IPS-NIHi11 (cell line): ENCODE data around the gene C7.

Experiments used
- DNase-seq: peaks from one replicate; pipeline ENCODE4 v3.0.0; 2012; ENCODE audit warnings: mixed read lengths, low spot score

C7 gene

DNA sequence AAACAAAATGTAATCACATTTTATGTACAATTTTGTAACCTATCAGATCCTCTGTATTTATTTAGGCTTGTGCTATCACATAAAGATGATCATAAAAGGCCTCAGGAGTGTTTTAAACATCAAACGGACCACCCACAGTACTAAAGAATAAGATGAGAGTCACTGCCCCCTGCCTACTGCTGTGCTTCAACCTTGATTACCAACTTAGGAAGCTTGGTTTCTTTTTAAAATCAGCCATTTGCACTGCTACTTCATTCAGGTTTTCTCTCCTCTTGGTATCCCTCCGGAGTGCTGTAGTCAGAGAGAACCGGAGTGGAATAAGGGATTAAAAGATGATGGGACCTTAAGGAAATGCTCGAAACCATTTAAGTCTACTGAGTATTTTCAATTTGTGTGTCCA lies 6.9 kb downstream of the C7 start:
- DNase-seq, result no peak

DNA sequence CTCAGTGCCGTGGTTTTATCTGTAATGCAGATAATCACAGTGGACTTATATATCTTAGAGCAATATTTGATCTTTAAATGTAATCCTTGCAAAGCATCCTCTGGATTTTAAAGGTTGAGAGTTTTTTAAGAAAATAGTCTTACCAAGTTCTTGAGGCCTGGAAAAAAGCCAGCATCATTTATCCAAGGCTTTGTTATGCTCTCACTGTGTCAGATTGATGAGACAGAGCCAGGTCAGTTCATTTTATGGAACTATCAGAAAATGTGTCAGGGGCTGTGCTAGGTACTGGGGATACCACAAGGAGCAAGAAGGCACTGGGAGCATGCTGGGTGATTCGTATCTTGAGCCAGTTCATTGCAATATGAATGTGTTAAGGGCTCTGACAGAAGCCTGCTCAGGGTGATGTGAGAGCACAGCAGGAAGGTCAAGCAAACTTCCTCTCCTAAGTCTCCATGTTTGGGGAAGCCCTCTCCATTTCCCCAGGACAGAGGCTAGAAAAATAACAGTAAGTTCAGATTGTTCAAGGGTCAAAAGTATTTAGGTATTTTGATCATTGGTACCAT lies 19.7 kb downstream of the C7 start:
- DNase-seq, result no peak

DNA sequence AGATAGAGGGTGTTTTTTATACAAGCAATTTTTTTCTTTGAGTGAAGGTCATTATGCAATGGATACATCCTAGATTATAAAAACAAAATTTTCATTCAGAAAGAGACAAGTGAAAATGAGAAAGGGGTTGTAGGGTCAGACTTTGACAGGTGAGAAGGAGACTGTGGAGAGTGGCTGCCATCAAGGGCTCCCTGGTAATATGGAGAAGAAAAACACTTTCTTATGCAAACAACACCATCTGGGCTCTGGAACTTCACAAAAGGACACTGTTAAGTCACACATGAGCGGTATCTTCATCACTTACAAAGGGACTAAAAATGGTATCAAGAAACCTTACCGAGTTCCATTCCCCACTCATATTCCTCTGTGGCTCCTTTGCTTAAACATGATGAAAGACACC lies 23.5 kb downstream of the C7 start:
- no peak for DNase-seq

DNA sequence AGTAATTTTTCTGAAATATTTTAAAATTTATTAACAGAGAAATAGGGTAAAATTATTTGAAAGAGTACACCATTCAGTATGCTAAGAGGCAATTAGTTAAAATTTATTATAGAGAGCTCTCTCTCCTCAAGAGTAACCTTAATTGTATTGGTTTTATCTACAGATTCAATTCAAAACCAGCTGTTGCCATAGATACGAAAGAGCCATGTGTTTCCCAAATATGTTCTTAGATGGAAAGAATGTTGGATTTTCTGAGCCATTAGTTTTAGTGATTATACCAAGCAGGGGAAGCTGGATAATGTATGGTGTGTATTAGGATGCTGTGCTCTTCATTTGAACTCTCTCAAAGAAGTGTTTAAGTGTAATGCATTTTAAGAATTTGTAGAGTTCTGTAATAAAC lies 27.8 kb downstream of the C7 start:
- no peak for DNase-seq

DNA sequence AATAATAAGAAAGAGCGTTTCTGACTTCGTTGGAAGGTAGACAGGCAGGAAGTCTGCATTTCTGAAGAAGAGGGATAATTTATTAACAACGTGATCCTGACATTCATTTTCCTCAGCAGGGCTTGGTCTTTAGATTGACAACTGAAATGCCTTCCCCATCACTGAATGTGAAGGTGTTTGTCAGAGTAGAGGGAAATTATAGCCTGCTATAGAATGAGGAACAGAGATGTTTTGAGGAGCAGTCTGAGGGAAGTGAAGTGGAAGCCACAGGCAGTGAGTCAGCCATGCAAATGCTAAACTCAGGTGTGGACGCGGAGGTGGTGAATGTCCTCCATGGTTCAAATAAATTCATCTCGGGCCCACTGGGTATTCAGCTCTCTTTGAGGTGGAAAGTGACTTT lies 30.5 kb downstream of the C7 start:
- no peak for DNase-seq

DNA sequence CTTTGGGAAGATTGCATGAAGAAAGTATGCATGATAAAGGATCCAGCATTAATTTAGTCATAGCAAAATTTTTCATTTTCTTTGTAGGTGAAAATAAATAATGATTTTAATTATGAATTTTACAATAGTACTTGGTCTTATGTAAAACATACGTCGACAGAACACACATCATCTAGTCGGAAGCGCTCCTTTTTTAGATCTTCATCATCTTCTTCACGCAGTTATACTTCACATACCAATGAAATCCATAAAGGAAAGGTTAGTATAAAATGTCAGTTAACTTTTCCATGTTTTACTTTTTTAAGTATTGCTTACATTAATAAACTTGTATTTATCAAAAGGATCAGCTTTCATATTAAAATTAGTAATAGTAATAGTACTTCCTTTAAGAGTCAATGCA lies 35.8 kb downstream of the C7 start:
- no peak for DNase-seq

DNA sequence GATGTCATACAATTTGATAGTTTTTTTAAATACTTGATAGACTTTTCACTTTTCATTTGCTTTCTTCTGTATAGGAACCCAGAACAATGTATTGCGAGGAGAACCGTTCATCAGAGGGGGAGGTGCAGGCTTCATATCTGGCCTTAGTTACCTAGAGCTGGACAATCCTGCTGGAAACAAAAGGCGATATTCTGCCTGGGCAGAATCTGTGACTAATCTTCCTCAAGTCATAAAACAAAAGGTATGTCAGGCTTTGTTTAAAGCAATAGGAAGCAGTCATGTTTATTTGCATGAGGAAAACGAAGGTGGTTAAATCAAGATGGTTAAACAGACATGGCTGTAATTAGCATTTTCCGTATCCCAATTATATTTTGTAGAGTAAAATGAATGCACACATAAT lies 46.0 kb downstream of the C7 start:
- no peak for DNase-seq

DNA sequence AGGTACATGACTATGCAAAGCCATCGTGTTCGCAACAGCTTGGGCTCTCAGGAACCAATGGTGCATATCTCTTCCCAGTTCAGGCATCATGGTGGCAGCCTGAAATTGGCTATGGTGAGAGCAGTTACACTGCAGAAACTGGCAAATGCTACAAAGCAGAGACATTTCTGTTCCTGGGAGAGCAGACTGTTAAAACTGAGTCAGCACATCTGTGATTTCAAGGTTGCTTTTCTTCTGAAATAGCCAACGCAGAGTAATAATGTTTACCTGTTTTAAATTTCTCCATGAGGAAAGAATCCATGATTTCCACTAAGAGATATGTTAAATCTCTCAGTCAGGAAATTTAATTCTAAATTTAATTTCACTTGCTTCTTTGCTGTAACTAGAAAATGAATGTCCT lies 47.8 kb downstream of the C7 start:
- no peak for DNase-seq

DNA sequence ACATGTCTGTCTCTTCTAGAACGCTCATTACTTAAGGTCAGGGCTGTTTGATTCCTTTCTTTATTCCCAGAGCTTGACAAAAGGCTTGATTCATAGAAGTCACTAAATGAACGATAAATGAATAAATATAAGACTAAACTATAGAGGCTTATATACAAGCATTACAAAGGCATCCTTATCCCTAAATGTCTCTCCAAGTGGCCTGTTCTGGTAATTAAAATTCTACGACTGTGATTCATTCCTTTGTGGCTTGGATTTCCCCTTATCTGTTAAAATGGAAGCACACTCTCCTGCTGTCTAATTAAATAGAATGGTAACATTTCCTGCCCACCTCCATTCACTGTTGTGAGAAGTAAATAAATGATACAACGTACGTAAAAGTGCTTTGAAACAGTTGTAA lies 49.5 kb downstream of the C7 start:
- no peak for DNase-seq

DNA sequence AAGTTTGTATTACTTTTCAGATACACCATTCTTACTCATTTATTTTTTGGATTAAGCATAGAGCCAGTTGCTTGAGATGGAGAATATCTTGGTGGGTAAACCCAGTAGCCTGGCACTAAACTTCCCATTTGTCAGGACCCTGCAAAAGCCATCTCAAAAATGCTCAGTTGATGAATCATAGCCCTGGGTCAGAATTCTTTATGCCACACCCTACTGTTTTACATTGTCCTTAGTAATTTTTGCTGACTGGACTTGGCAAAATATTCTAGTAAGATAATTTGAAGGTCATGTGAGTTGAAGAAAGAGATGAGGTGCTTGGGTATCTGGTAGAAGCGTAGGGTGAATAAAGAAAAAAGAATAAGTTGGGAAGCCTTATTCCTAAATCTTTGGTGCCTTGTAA lies 50.7 kb downstream of the C7 start:
- no peak for DNase-seq

DNA sequence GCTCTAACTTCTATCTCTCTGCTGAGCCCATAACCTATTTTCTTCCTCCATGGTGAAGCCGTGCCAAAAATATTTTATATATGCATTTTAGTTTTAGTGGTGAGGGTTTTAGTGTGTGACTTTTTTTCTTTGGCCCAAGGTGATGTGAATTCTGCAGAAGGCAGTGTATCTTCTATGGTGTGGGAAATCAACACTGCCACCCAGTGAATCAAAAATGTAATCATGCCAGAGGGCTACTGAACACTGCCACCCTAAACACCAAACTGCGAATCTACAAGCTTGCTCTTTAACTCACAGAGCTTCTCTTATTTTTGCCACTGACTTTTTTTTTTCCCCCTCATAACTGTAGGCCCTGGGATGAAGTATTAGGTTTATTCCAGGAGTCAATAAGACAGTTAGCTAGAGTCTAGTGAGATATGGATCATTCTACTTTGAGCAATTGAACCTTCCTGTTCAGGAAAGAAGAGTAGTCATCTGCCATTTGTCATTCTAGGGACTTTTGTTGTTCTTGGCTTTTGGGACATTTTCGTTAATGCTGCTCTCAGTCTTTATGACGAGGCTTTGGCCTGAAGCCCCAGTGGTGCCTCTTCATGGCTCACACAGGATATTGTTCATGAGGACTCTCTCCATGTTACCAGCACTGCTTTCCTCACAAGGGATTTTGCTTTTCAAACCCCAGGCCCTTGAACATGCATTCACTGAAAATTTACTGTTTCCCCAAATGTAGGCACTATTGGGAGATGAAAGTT lies 53.1 kb downstream of the C7 start:
- DNase-seq, result no peak

DNA sequence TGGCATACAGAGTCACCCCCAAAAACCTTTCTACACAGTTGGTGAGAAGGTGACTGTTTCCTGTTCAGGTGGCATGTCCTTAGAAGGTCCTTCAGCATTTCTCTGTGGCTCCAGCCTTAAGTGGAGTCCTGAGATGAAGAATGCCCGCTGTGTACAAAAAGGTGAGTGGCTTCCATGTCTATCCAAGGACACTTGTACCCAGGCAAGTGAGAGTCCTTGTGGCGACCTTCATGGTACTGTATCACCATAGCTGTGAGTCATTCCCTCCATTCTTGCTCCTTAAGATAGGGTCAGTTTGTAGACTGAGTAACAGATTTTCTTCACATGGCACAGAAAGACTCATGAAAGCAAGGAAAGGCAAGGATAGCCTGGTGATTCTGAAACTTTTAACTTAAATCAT lies 63.1 kb downstream of the C7 start:
- no peak for DNase-seq

DNA sequence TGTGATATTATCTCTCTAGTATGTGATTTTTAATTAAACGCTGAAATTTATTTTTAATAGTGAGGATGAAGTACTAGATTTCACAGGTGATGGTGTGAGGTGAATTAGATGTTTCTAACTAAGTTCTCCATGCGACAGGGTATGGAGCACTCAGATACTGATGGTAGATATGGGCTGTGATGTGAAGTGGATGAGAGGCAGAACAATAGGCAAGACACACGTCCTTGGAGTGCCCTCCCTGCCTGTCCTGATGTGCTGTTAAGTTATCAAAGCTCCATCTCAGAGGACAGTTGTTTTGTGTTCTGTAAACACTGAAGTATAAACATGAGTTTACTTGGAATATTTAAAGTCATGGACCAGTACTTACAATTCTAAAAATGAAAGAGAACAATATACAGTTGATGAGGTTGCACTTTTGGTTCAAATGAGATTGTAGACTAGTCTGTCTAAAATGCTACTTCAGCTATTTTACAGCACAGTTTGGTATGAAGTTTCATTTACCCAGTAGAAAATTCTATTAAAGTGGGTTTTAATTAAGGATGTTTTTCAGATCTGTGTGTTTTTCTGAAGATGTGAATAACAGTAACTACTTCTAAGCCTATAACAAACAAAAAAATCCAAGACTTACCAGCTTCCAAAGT lies 64.2 kb downstream of the C7 start:
- no peak for DNase-seq

DNA sequence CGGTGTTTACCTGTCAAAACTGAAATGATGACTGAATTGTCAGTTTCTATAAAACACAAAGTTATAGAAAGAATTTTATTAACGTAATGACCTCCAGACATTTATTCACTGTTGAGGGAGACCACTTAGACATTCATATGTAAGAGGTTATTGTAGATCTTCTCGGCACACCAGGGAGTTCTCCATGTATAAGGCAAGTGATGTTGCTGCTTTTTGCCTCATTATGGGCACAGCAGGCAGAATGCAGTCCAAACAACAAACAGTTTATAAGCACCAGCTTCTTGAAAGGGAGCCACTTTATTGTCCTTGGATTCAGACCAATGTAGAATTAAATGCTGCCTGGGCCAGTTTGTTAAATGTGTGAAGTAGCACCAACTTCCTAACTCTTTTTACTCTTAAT lies 66.7 kb downstream of the C7 start:
- DNase-seq, result no peak

DNA sequence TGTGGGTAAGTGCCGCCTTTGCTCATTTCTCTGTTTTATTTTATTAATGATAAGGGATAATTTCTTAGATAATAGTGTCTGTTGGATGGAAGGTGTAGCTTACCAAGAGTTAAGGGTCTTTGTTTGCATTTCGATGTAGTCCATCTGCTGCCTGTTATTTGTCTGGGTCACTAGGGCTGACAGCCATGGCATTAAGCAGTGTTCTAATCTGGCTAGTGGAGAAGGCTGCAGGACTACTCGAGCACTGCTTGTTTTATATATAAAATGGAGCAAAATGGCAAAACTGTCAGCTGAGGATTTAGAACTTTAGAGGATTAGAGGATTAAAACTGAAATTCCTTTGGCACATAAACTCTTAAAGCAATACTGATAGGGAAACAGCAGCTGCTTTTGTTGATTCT lies 67.5 kb downstream of the C7 start:
- DNase-seq, result no peak

DNA sequence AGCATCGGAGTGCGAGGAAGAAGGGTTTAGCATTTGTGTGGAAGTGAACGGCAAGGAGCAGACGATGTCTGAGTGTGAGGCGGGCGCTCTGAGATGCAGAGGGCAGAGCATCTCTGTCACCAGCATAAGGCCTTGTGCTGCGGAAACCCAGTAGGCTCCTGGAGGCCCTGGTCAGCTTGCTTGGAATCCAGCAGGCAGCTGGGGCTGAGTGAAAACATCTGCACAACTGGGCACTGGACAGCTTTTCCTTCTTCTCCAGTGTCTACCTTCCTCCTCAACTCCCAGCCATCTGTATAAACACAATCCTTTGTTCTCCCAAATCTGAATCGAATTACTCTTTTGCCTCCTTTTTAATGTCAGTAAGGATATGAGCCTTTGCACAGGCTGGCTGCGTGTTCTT lies 72.1 kb downstream of the C7 start:
- DNase-seq, result no peak

DNA sequence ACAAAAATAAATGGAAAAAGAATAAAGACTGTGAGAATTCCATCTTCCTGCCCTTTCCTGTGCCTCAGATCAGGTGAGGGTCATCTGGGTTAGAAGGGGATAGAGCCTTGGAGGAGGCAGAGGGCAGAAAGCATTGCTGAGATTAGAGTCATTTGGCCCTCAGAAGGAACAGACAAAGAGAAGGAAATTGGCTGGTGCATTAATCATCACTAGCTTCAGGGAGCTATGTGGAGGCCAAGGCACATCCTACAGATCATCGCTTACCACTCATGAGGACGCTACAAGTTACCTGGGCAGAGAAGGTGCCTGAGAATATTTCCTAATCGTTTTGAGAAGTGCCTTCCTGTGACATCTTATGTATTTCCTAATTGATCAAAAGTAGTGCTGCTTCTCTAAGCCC lies 74.5 kb downstream of the C7 start:
- no peak for DNase-seq

DNA sequence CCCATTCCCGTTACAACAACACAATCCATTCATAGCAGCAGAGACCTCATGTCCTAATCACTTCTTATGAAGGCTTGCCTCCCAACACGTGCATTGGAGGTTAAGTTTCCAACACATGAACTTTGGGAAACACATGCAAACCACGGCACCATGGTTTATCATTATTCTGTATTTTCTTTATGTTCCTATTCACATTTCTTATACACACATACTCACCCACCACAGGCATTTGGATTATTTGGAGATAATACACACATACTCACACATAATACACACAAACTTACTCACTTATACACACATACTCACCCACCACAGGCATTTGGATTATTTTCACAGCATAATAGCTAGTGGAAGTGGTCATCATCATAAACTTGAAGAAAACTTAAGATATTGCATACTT lies 75.6 kb downstream of the C7 start:
- no peak for DNase-seq

DNA sequence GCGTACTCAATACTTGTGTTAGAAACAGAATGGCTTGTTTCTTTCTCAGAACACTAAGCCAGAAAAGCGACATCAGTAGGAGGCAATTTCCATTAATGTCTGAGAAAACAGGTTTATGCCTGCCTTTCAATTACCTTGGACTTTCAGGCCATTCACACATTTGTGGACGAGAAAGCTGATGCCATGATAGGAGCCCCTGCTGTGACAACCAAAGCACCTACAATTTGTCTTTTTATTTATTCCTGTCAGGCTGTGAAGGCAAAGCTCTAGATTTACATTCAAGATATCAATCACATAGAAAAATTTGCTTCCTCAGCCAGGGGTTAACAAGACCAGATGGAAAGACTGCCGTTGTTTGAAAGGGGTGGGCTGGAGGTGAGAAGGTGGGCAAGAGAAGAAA lies 76.2 kb downstream of the C7 start:
- DNase-seq, result no peak

DNA sequence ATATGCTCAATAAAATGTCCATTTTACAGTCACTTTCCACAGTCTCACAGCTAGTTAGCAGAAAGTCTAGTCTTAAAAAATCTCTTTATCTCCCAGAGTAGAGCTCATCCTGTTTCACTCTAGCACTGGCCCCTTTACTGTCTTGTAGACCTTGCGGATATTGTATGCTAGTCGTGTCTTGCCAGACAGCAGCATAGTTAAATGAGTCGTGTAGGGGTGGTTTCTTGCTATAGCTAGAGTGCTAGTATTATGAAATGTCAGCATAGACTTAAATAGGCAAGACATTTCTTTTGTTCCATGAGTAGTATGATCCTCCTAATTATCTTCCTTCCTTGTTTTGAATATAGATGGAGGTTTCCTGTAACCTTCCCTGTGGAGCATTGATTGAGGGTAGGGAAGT lies 77.4 kb downstream of the C7 start:
- no peak for DNase-seq

DNA sequence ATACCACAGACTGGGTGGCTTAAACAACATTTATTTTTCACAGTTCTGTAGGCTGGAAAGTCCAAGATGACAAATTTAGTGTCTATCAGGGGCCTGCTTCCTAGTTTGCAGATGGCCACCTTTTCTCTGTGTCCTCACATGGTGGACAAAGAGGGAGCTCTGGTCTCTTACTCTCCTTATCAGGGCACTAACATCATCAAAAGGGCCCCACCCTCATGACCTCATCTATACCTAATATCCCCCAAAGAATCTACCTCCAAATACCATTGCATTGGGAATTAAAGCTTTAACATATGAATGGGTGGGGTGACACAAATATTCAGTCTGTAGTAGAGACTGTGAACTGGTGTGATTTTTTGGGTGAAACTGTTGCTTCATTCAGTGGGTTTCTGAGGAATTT lies 78.1 kb downstream of the C7 start:
- no peak for DNase-seq

DNA sequence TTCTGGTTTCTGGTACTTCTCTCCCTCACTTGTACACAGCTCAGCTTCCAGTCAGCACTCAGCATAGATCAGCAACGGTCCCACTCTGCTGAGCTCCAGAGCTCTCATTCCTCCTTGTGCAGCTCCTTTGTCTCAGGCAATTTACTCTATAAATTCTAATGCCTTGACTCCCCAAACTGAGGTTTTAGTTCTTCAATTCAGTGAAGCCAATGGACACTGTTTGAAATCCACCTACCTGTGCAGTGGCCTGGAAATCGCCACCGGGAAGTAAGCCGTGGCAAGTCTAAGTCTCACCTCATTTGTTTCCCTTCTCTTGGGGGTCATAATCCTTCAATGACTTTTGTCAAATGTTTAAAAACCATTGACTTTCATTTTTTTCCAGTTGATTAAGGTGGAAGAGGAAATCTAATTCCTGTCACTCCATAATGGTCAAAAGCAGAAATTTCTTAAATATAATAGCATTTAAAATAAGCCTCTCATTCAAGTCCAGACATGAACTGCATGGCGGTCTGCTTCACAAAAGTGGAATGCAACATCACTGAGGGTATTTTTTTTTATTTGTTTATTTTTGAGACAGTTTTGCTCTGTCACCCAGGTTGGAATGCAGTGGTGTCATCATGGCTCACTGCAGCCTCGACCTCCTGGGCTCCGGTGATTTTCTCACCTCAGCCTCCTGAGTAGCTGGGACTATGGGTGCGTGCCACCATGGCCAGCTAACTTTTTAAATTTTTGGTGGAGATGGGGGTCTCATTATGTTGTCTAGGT lies 79.6 kb downstream of the C7 start:
- DNase-seq, result no peak
